Measurements from ENCODE around the gene ANO3. TPM values are rescaled to one million over a fixed set of nuclear protein-coding genes. Genes with fewer than 3 reads are reported as not detected.
A peak's percentile ranks its signal among the peaks of the same experiment; 100 is the strongest.

Gene ANO3
- total and polyA plus RNA-seq, 8 donors, result 0.18 to 0.58 TPM; not detected in 6

DNA sequence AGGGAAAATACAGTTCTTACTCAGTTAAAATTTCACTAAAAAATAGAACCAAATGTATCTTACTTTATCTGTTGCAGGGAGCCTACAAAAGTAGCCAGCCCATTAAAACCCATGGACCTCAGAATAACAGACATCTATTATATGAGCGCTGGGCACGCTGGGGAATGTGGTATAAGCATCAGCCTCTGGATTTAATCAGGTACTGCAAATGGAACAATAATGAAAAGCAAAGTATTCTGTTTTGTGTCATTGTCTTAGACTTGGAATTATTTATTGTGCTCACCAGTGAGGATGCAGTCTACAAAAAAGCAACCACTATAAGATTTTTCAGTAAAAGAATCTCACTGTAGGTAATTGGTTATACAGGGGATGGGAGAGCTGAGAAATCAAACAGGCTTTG lies 209.9 kb downstream of the ANO3 start:
- H3K27ac ChIP-seq, result no peak overlapping the region
- TF ChIP-seq POLR2AphosphoS5 (IDR thresholded peaks at IDR 0.05), result no peak
- TF ChIP-seq POLR2A (IDR thresholded peaks at IDR 0.05), result no peak
- TF ChIP-seq, protein P1, sequence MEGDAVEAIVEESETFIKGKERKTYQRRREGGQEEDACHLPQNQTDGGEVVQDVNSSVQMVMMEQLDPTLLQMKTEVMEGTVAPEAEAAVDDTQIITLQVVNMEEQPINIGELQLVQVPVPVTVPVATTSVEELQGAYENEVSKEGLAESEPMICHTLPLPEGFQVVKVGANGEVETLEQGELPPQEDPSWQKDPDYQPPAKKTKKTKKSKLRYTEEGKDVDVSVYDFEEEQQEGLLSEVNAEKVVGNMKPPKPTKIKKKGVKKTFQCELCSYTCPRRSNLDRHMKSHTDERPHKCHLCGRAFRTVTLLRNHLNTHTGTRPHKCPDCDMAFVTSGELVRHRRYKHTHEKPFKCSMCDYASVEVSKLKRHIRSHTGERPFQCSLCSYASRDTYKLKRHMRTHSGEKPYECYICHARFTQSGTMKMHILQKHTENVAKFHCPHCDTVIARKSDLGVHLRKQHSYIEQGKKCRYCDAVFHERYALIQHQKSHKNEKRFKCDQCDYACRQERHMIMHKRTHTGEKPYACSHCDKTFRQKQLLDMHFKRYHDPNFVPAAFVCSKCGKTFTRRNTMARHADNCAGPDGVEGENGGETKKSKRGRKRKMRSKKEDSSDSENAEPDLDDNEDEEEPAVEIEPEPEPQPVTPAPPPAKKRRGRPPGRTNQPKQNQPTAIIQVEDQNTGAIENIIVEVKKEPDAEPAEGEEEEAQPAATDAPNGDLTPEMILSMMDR (IDR thresholded peaks at IDR 0.05), result no peak
- TF ChIP-seq EP300 (IDR thresholded peaks at IDR 0.05), result no peak
- H3K4me1 ChIP-seq, result no peaks in the 10 kb centered on the region
- intact Hi-C loops (cut with DNase I; ENCODE audit: low total_unique reads), result no loop called here
- H3K4me3 ChIP-seq, result no peak overlapping the region
- no peak for DNase-seq
- no peaks in the 10 kb centered on the region for H3K27me3 ChIP-seq
- no peaks in the 10 kb centered on the region for H3K36me3 ChIP-seq
- H3K9me3 ChIP-seq, result no peaks in the 10 kb centered on the region
- 73 to 88% (median 81%) methylated on average over 2 of the region's 2 CpGs for WGBS, 5 donors

DNA sequence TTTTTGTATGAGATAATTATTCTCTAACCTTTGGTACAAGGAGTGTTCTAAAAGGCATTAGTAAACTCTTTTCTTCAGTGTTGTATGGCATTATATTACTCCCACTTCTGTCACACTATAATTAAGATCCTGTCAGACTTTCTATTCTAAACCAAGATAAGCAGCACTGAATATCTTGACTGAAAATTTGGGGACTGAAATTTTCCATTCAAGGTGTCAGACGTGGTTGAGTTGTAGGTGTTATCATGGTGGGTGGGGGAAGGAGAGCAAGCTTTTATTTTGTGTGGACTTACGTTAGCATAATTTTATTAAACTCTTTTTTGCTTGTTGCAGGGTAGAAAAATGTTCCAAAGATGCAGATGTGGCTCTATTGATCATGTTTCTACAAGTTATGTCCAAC lies 217.2 kb downstream of the ANO3 start:
- TF ChIP-seq, protein P1 (IDR thresholded peaks at IDR 0.05), result no peak
- TF ChIP-seq POLR2A (IDR thresholded peaks at IDR 0.05) (no peak), POLR2AphosphoS5 (IDR thresholded peaks at IDR 0.05) (no peak), EP300 (IDR thresholded peaks at IDR 0.05) (no peak)
- H3K27me3 ChIP-seq, result no peaks in the 10 kb centered on the region
- intact Hi-C loops (cut with DNase I; ENCODE audit: low total_unique reads), result no loop called here
- H3K36me3 ChIP-seq, result no peaks in the 10 kb centered on the region
- H3K9me3 ChIP-seq, result no peaks in the 10 kb centered on the region
- H3K4me3 ChIP-seq, result no peak overlapping the region
- H3K4me1 ChIP-seq, result no peaks in the 10 kb centered on the region
- no peak for DNase-seq
- WGBS, 5 donors, result 41 to 50% (median 43%) methylated on average over 2 of the region's 2 CpGs
- no peak overlapping the region for H3K27ac ChIP-seq

DNA sequence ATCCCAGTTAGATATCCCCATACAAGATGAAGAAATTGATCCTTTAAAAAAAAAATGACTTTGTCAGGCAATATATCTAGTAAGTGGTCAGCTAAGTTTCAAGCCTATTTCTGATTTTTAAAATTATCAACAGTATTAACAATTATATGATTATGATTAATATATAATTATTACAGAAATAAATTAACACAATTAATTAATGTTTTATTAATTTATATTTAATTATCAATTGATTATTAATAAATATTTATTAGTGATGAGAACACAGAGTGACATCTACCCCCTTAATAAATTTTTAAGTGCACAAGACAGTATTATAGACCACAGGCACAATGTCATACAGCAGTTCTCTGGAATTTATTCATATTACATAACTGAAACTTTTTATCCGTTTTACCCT lies 218.1 kb downstream of the ANO3 start:
- Histone ChIP-seq H3K36me3 (no peaks in the 10 kb centered on the region), H3K4me1 (no peaks in the 10 kb centered on the region), H3K4me3 (no peak overlapping the region), H3K27me3 (no peaks in the 10 kb centered on the region), H3K27ac (no peak overlapping the region), H3K9me3 (no peaks in the 10 kb centered on the region)
- TF ChIP-seq POLR2AphosphoS5 (IDR thresholded peaks at IDR 0.05), result no peak
- TF ChIP-seq, protein P1 (IDR thresholded peaks at IDR 0.05), result no peak
- intact Hi-C loops (cut with DNase I; ENCODE audit: low total_unique reads), result no loop called here
- WGBS, 5 donors, result 70 to 91% (median 77%) methylated on average over 1 of the region's 1 CpG
- no peak for DNase-seq

DNA sequence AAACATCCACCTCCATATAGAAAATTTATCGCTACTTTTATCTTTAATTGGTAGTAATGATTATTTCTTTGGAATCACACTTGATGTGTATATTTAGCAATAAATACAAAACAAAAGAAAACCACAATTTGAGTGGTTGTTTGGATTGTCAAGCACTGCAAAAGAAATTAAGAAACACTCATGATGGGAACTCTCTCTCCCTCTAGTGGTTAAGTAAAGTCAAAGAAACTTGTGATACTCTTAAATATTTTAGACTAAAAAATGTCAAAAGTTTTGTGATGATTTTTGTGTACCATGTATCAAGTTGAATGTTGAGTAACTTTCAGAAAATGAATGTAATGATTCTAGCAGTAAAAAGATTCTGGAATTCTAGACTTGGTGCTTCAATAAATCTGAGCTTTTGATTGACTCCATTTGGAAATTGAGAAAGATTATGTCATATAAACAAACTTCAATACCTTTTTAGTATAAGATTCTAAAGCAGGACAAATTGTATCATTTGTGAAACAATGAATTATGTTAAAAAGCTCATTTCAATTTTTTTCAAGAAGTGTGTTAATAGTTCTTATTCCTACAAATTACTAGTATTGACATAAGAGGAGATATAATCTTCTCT lies 219.4 kb downstream of the ANO3 start:
- Histone ChIP-seq H3K9me3 (no peaks in the 10 kb centered on the region), H3K27me3 (no peaks in the 10 kb centered on the region), H3K4me3 (no peak overlapping the region), H3K4me1 (no peaks in the 10 kb centered on the region), H3K27ac (no peak overlapping the region), H3K36me3 (no peaks in the 10 kb centered on the region)
- no peak for DNase-seq
- intact Hi-C loops (cut with DNase I; ENCODE audit: low total_unique reads), result no loop called here
- TF ChIP-seq POLR2A (IDR thresholded peaks at IDR 0.05), result no peak
- TF ChIP-seq, protein P1 (IDR thresholded peaks at IDR 0.05), result peak in 2 of 7 experiments; percentile 8 to 26
- WGBS, 5 donors, result 16 to 50% (median 39%) methylated on average over 1 of the region's 1 CpG

Data from stomach (tissue), 9 donors.